ENCODE results near the gene MCEMP1. TPM values are rescaled to one million over a fixed set of nuclear protein-coding genes. Genes with fewer than 3 reads are reported as not detected.

The MCEMP1 gene
- polyA plus RNA-seq, 1 experiment = not detected

- Histone ChIP-seq H3K4me3 (ENCODE audit: low read depth, low read length) (no peak overlapping the region), H3K27ac (ENCODE audit: low read depth, low read length) (no peak overlapping the region), H3K9me3 (ENCODE audit: control insufficient read depth, insufficient read depth, low read length) (no peaks in the 10 kb centered on the region), H3K27me3 (ENCODE audit: control insufficient read depth, insufficient read depth, low read length) (peaks cover 4% of the 10 kb centered on the region)
- no peak for DNase-seq (ENCODE audit: low read depth, low spot score)
- ChIA-PET CTCF (interaction anchor here (2.7 kb wide), 1 partner anchor 17 kb away, joined by 13 read pairs; the partner anchor contains the start of gene TRAPPC5), POLR2A (no interaction called here)
- TF ChIP-seq CTCF (IDR thresholded peaks at IDR 0.05; ENCODE audit: low read depth, low read length) = no peak
These were observed 20.9 kb downstream of the MCEMP1 start for GRCh38 chr19:7697721-7698287.

GRCh38 chr19:7698583-7698982, 21.7 kb downstream of the MCEMP1 start:
- Histone ChIP-seq H3K27ac (ENCODE audit: low read depth, low read length) (no peak overlapping the region), H3K9me3 (ENCODE audit: control insufficient read depth, insufficient read depth, low read length) (no peaks in the 10 kb centered on the region), H3K27me3 (ENCODE audit: control insufficient read depth, insufficient read depth, low read length) (peaks cover 4% of the 10 kb centered on the region), H3K4me3 (ENCODE audit: low read depth, low read length) (no peak overlapping the region)
- no peak for TF ChIP-seq CTCF (IDR thresholded peaks at IDR 0.05; ENCODE audit: low read depth, low read length)
- DNase-seq (ENCODE audit: low read depth, low spot score) = no peak
- CTCF ChIA-PET = interaction anchor here (1.2 to 2.7 kb wide), 2 partner anchors 18 to 101 kb away, joined by 3 to 13 read pairs; partner anchors contain the start of gene TRAPPC5
- POLR2A ChIA-PET = no interaction called here

DNA sequence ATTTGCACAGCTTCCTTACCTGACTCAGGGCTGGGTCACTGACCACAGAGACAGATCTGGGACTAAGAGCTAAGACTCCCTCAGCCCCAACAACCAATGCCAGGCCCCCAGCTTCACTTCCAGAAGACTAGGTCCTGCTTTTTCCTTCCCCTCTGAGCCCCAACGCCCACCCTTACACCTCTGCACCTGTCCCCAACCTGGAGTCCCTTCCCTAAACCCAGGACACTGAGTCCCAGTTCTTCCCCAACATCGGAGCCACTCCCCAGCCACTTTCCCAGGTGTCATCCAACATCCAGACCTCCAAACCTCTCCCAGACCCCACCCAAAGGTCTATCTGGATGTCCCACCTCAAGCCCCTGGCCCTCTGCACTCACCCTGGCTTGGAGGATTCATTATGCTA, 22.1 kb downstream of the MCEMP1 start:
- H3K9me3 ChIP-seq (ENCODE audit: control insufficient read depth, insufficient read depth, low read length) = no peaks in the 10 kb centered on the region
- no peak overlapping the region for H3K4me3 ChIP-seq (ENCODE audit: low read depth, low read length)
- POLR2A ChIA-PET = no interaction called here
- peaks cover 4% of the 10 kb centered on the region for H3K27me3 ChIP-seq (ENCODE audit: control insufficient read depth, insufficient read depth, low read length)
- no peak for TF ChIP-seq CTCF (IDR thresholded peaks at IDR 0.05; ENCODE audit: low read depth, low read length)
- no peak overlapping the region for H3K27ac ChIP-seq (ENCODE audit: low read depth, low read length)
- no peak for DNase-seq (ENCODE audit: low read depth, low spot score)
- CTCF ChIA-PET = interaction anchor here (1.2 to 2.7 kb wide), 2 partner anchors 18 to 100 kb away, joined by 3 to 13 read pairs; partner anchors contain the start of gene TRAPPC5

GRCh38 chr19:7699417-7700401, 22.8 kb downstream of the MCEMP1 start:
- CTCF ChIA-PET = interaction anchor here (1.2 to 2.7 kb wide), 2 partner anchors 19 to 100 kb away, joined by 3 to 13 read pairs; partner anchors contain the start of gene TRAPPC5
- peaks cover 4% of the 10 kb centered on the region for H3K27me3 ChIP-seq (ENCODE audit: control insufficient read depth, insufficient read depth, low read length)
- no peak for DNase-seq (ENCODE audit: low read depth, low spot score)

More at GRCh38 chr19:7699417-7700401, 22.8 kb downstream of the MCEMP1 start:
- TF ChIP-seq CTCF (IDR thresholded peaks at IDR 0.05; ENCODE audit: low read depth, low read length) = no peak
- POLR2A ChIA-PET = no interaction called here
- no peak overlapping the region for H3K27ac ChIP-seq (ENCODE audit: low read depth, low read length)
- H3K4me3 ChIP-seq (ENCODE audit: low read depth, low read length) = no peak overlapping the region
- H3K9me3 ChIP-seq (ENCODE audit: control insufficient read depth, insufficient read depth, low read length) = no peaks in the 10 kb centered on the region

All from AG04450 (cell line).